HG02798 (cell line): ENCODE measurements around the gene GCFC2.
"Not testable (repeated sequence)": the region's sequence is repeated elsewhere in the genome, so short reads cannot be mapped to it uniquely, and the experiment has no call there.

ENCODE experiments used
- ATAC-seq: cut with Tn5 transposase; IDR thresholded peaks from one replicate; pipeline ENCODE4 v1.9.1; 2021; ENCODE audit warnings: mild to moderate bottlenecking; ENCODE audit not compliant: unreplicated experiment, poor library complexity

GCFC2 gene

GRCh38 chr2:75710577-75711253 lies at the start of gene GCFC2:
GCFC2 (minus strand) TSS chr2:75710915; CDS start chr2:75710855, 60 bp downstream.
- ATAC-seq = peak; percentile 96

GRCh38 chr2:75752828-75753227 lies 42.1 kb upstream of the GCFC2 start:
- ATAC-seq = no peak

GRCh38 chr2:75751824-75752468 lies 41.2 kb upstream of the GCFC2 start:
- no peak for ATAC-seq

GRCh38 chr2:75751360-75751759 lies 40.6 kb upstream of the GCFC2 start:
- peak; percentile 73 for ATAC-seq

GRCh38 chr2:75737961-75738360 lies 27.2 kb upstream of the GCFC2 start:
- ATAC-seq = no peak

- no peak for ATAC-seq
Observed at GRCh38 chr2:75736276-75736675, 25.6 kb upstream of the GCFC2 start.

GRCh38 chr2:75729861-75730260 lies 19.1 kb upstream of the GCFC2 start:
- ATAC-seq = no peak

GRCh38 chr2:75728614-75729419 lies 18.1 kb upstream of the GCFC2 start:
- ATAC-seq = no peak

- ATAC-seq = no peak
Observed at GRCh38 chr2:75722687-75723086, 12.0 kb upstream of the GCFC2 start.

GRCh38 chr2:75720525-75720924 lies 9.8 kb upstream of the GCFC2 start:
- no peak for ATAC-seq

- no peak for ATAC-seq
Observed at GRCh38 chr2:75719616-75720015, 8.9 kb upstream of the GCFC2 start.

- no peak for ATAC-seq
Observed at GRCh38 chr2:75716406-75716805, 5.7 kb upstream of the GCFC2 start.

GRCh38 chr2:75711590-75711989 lies 875 bp upstream of the GCFC2 start:
- not testable (repeated sequence) for ATAC-seq

- ATAC-seq = no peak
Observed at GRCh38 chr2:75710220-75710576, 517 bp downstream of the GCFC2 start.

GRCh38 chr2:75709297-75709696 lies 1.4 kb downstream of the GCFC2 start:
- no peak for ATAC-seq

- ATAC-seq = no peak
Observed at GRCh38 chr2:75707901-75708300, 2.8 kb downstream of the GCFC2 start.

- ATAC-seq = no peak
Observed at GRCh38 chr2:75705921-75706320, 4.8 kb downstream of the GCFC2 start.

GRCh38 chr2:75703589-75704287 lies 7.0 kb downstream of the GCFC2 start:
- no peak for ATAC-seq

GRCh38 chr2:75702593-75702992 lies 8.1 kb downstream of the GCFC2 start:
- no peak for ATAC-seq

GRCh38 chr2:75698918-75699317 lies 11.8 kb downstream of the GCFC2 start:
- ATAC-seq = no peak

- no peak for ATAC-seq
Observed at GRCh38 chr2:75688196-75688595, 22.5 kb downstream of the GCFC2 start.
